Keratinocyte (primary cell): ENCODE data around the gene TAF4. TPM values are rescaled to one million over a fixed set of nuclear protein-coding genes. Genes with fewer than 3 reads are reported as not detected.

Source experiments
- DNase-seq: peaks from one replicate; pipeline ENCODE4 v3.0.0-alpha.2; 2011; ENCODE audit warnings: low read depth, missing footprints, low spot score
- FAIRE-seq: peaks from 2 replicates; lab custom pipeline; 2011; peaks lifted over from hg19 to GRCh38; lab: Jason Lieb, UNC
- H2AFZ ChIP-seq: 2 replicates; pipeline ENCODE4 v1.6.0; 2012; ENCODE audit warnings: low read length, control low read depth, inconsistent platforms; ENCODE audit not compliant: control insufficient read depth
- H3K27ac ChIP-seq: 2 replicates; pipeline ENCODE4 v1.5.1; 2011; ENCODE audit warnings: low read length; ENCODE audit not compliant: control insufficient read depth, insufficient read depth
- H3K27me3 ChIP-seq: 3 replicates; pipeline ENCODE4 v1.6.0; 2011; ENCODE audit warnings: low read length; ENCODE audit not compliant: control insufficient read depth, insufficient read depth; ENCODE audit errors: extremely low read depth
- H3K36me3 ChIP-seq, 2 experiments: 2 replicates in 1 of 2; 3 replicates in 1 of 2; pipeline ENCODE4 v1.5.1; 2011; ENCODE audit warnings: low read length in 2 of 2, mild to moderate bottlenecking in 1 of 2; ENCODE audit not compliant: control insufficient read depth in 2 of 2, insufficient read depth in 2 of 2; ENCODE audit errors: extremely low read depth in 1 of 2
- H3K4me1 ChIP-seq: 3 replicates; pipeline ENCODE4 v1.5.1; 2011; ENCODE audit warnings: low read length; ENCODE audit not compliant: control insufficient read depth, insufficient read depth; ENCODE audit errors: extremely low read depth
- H3K4me2 ChIP-seq: 3 replicates; pipeline ENCODE4 v1.6.0; 2011; ENCODE audit warnings: low read depth, low read length; ENCODE audit not compliant: control insufficient read depth, insufficient read depth; ENCODE audit errors: extremely low read depth
- H3K4me3 ChIP-seq, 3 experiments: fragments of 200-600 bp in 1 of 3; sonication (generic) in 1 of 3; 2 replicates in 2 of 3; 3 replicates in 1 of 3; pipeline ENCODE4 v1.5.1; 2011 to 2016; ENCODE audit warnings: low read length in 3 of 3, mild to moderate bottlenecking in 3 of 3, control low read depth in 2 of 3, inconsistent platforms in 1 of 3, low read depth in 1 of 3, mixed read lengths in 1 of 3, mixed run types in 1 of 3, moderate library complexity in 1 of 3; ENCODE audit not compliant: control insufficient read depth in 2 of 3, insufficient read depth in 2 of 3; ENCODE audit errors: extremely low read depth in 1 of 3
- H3K79me2 ChIP-seq: 2 replicates; pipeline ENCODE4 v1.6.0; 2012; ENCODE audit warnings: low read length; ENCODE audit not compliant: control insufficient read depth, insufficient read depth
- H3K9ac ChIP-seq: 3 replicates; pipeline ENCODE4 v1.6.0; 2011; ENCODE audit warnings: low read length; ENCODE audit not compliant: control insufficient read depth, insufficient read depth; ENCODE audit errors: extremely low read depth
- H3K9me1 ChIP-seq: 3 replicates; pipeline ENCODE4 v1.6.0; 2011; ENCODE audit warnings: low read length; ENCODE audit not compliant: control insufficient read depth, insufficient read depth; ENCODE audit errors: extremely low read depth
- H3K9me3 ChIP-seq: 2 replicates; pipeline ENCODE4 v1.5.1; 2012; ENCODE audit warnings: low read depth, low read length; ENCODE audit not compliant: control insufficient read depth
- H4K20me1 ChIP-seq: 3 replicates; pipeline ENCODE4 v1.6.0; 2011; ENCODE audit warnings: low read length; ENCODE audit not compliant: control insufficient read depth, insufficient read depth; ENCODE audit errors: extremely low read depth
- EZH2 ChIP-seq: IDR thresholded peaks from one replicate; pipeline ENCODE4 v1.6.1; 2012; ENCODE audit warnings: inconsistent platforms, mild to moderate bottlenecking, low read length, moderate library complexity
- dilution Hi-C: fragments of 300-500 bp; cut with MboI; formaldehyde crosslinking; loops from one replicate; pipeline ENCODE4 v1.7.0; 2020; ENCODE audit warnings: low sequenced_read_pairs; ENCODE audit not compliant: extremely low pct_ligation_motif_present
- polyA plus RNA-seq, 5 experiments: library from polyadenylated mRNA; depleted of rRNA in 3 of 5; stranded (reverse) in 3 of 5; stranded (forward) in 1 of 5; unstranded in 1 of 5; fragments of >200 nt; gene quantifications; 1 replicate in 1 of 5; 2 replicates in 3 of 5; 3 replicates in 1 of 5; pipeline versions ENCODE4 v1.2.1 to v1.2.3, GENCODE V29; 2011 to 2012; ENCODE audit warnings: missing spikeins in 2 of 5, low read depth in 1 of 5, low replicate concordance in 1 of 5
- TF ChIP-seq, protein P1 (sequence below), 3 experiments: IDR thresholded peaks in 1 of 3; conservative IDR thresholded peaks in 1 of 3; optimal IDR thresholded peaks in 1 of 3; 2 replicates in 2 of 3; 3 replicates in 1 of 3; pipeline versions ENCODE3 to v1.5.1; 2011; ENCODE audit warnings: low read length in 3 of 3, mild to moderate bottlenecking in 3 of 3, moderate library complexity in 2 of 3, control low read depth in 1 of 3, inconsistent platforms in 1 of 3; ENCODE audit not compliant: insufficient read depth in 2 of 3; ENCODE audit errors: extremely low read depth in 1 of 3

Gene TAF4
- polyA plus RNA-seq, 1 donor (not counting 4 experiments of a cell fraction or from before 2014, with no cell fraction given) = 3.3 TPM

DNA sequence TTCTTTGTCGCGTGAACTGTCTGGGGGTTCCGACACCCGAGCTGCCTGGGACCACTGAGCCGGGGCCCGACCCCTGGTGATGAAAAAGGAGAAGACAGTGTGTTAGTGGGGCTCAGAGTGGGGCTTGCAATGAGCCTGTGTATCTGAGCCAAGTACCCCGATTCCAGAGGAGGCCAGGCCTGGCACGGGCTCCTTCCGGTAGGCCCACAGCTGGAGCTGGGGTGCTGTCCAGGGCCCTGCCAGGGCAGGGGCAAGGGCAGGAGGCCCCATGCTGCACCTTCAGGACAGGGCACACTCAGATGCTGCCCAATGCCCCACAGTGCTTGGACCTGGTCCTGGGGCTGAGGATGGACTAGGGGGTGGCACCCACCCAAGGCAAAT lies 89.4 kb downstream of the TAF4 start:
- no peaks in the 10 kb centered on the region for H3K9me3 ChIP-seq
- TF ChIP-seq, protein P1, sequence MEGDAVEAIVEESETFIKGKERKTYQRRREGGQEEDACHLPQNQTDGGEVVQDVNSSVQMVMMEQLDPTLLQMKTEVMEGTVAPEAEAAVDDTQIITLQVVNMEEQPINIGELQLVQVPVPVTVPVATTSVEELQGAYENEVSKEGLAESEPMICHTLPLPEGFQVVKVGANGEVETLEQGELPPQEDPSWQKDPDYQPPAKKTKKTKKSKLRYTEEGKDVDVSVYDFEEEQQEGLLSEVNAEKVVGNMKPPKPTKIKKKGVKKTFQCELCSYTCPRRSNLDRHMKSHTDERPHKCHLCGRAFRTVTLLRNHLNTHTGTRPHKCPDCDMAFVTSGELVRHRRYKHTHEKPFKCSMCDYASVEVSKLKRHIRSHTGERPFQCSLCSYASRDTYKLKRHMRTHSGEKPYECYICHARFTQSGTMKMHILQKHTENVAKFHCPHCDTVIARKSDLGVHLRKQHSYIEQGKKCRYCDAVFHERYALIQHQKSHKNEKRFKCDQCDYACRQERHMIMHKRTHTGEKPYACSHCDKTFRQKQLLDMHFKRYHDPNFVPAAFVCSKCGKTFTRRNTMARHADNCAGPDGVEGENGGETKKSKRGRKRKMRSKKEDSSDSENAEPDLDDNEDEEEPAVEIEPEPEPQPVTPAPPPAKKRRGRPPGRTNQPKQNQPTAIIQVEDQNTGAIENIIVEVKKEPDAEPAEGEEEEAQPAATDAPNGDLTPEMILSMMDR (optimal IDR thresholded peaks at IDR 0.05 in 1 of 3, IDR thresholded peaks at IDR 0.05 in 1 of 3, conservative IDR thresholded peaks at IDR 0.05 in 1 of 3; ENCODE audit: extremely low read depth in 1 of 3, insufficient read depth in 2 of 3, low read length in 3 of 3) = no peak
- TF ChIP-seq EZH2 = no peak
- DNase-seq (no peak), FAIRE-seq (no peak)
- H2AFZ ChIP-seq = no peak overlapping the region
- H3K4me1 ChIP-seq = no peaks in the 10 kb centered on the region
- H3K4me2 ChIP-seq = no peak overlapping the region
- H3K79me2 ChIP-seq = no peaks in the 10 kb centered on the region
- dilution Hi-C loops = no loop called here
- peaks cover 7 to 8% of the 10 kb centered on the region in 2 experiments for H3K36me3 ChIP-seq
- H4K20me1 ChIP-seq = no peaks in the 10 kb centered on the region
- no peaks in the 10 kb centered on the region for H3K27me3 ChIP-seq
- H3K4me3 ChIP-seq = no peak overlapping the region
- no peak overlapping the region for H3K27ac ChIP-seq
- no peaks in the 10 kb centered on the region for H3K9me1 ChIP-seq
- no peak overlapping the region for H3K9ac ChIP-seq

DNA sequence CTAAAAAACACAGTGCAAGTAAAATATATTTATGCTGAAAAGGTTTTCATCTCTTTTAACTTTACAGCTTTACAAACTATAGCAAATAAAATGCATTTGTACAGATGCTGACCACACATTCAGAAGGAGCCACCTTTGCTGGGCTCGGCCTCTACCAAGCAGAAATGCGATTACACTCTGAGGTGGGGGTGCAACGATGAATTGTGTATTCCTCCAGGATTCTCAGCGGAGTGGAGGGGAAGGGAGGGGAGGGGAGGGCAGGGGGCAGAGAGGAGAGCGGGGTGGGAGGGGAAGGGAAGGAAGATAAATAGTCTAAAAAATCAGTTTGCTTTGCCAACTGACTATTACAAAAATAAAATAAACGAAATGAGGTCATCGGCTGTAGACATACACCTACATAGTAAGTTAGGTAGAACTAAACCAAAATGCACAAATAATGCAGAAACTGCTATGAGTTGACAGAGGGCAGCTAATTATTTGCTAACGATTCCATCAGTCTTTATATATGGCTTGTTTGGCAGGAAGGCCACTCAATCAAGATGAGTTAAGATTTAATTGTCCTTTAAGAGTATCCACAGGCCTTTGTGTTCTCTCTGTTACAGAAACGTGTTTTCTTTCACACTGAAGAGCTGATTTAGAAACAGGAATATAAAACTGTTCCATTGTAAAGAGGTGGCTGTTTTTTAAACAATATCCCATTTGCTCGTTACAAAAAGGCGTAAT lies 90.1 kb downstream of the TAF4 start:
- DNase-seq (no peak), FAIRE-seq (no peak)
- Histone ChIP-seq H3K27me3 (no peaks in the 10 kb centered on the region), H3K4me2 (no peak overlapping the region), H3K27ac (no peak overlapping the region), H3K4me1 (no peaks in the 10 kb centered on the region), H3K9me1 (no peaks in the 10 kb centered on the region), H3K9ac (no peak overlapping the region), H2AFZ (no peak overlapping the region), H4K20me1 (no peaks in the 10 kb centered on the region), H3K79me2 (no peaks in the 10 kb centered on the region), H3K9me3 (no peaks in the 10 kb centered on the region), H3K36me3 (peaks cover 7 to 8% of the 10 kb centered on the region in 2 experiments), H3K4me3 (no peak overlapping the region)
- dilution Hi-C loops = no loop called here
- TF ChIP-seq EZH2 = no peak
- TF ChIP-seq, protein P1 (optimal IDR thresholded peaks at IDR 0.05 in 1 of 3, IDR thresholded peaks at IDR 0.05 in 1 of 3, conservative IDR thresholded peaks at IDR 0.05 in 1 of 3; ENCODE audit: extremely low read depth in 1 of 3, insufficient read depth in 2 of 3, low read length in 3 of 3) = no peak
